GM18858 (cell line): ENCODE measurements around the gene PRSS36.
"Not testable (repeated sequence)": the region's sequence is repeated elsewhere in the genome, so short reads cannot be mapped to it uniquely, and the experiment has no call there.

Experiments
- ATAC-seq: cut with Tn5 transposase; IDR thresholded peaks from one replicate; pipeline ENCODE4 v1.9.1; 2021; ENCODE audit not compliant: unreplicated experiment

The PRSS36 gene

GRCh38 chr16:31142109-31143010 is 7.5 kb downstream of the PRSS36 start:
- peak; percentile 79 for ATAC-seq

- ATAC-seq = no peak
Observed at GRCh38 chr16:31141489-31142108, 8.3 kb downstream of the PRSS36 start.

- ATAC-seq = not testable (repeated sequence)
Observed at GRCh38 chr16:31141071-31141469, 8.8 kb downstream of the PRSS36 start.

- ATAC-seq = no peak
Observed at GRCh38 chr16:31138621-31139578, 11.0 kb downstream of the PRSS36 start.

- not testable (repeated sequence) for ATAC-seq
Observed at GRCh38 chr16:31136822-31137499, 12.9 kb downstream of the PRSS36 start.

- ATAC-seq = no peak
Observed at GRCh38 chr16:31136287-31136662, 13.6 kb downstream of the PRSS36 start.

GRCh38 chr16:31135535-31136286 is 14.2 kb downstream of the PRSS36 start, which contains the start of gene PRSS8:
PRSS8 (minus strand) TSS chr16:31135727; CDS start chr16:31135498, 229 bp downstream.
- no peak for ATAC-seq

GRCh38 chr16:31134625-31135534 is 15.0 kb downstream of the PRSS36 start:
- no peak for ATAC-seq

GRCh38 chr16:31134091-31134571 is 15.7 kb downstream of the PRSS36 start:
- ATAC-seq = no peak

GRCh38 chr16:31133046-31133501 is 16.8 kb downstream of the PRSS36 start:
- no peak for ATAC-seq

- ATAC-seq = no peak
Observed at GRCh38 chr16:31132303-31132979, 17.4 kb downstream of the PRSS36 start.

- no peak for ATAC-seq
Observed at GRCh38 chr16:31131841-31132271, 18.0 kb downstream of the PRSS36 start.

GRCh38 chr16:31131416-31131815 is 18.4 kb downstream of the PRSS36 start:
- ATAC-seq = no peak

GRCh38 chr16:31130899-31131298 is 19.0 kb downstream of the PRSS36 start:
- no peak for ATAC-seq

- no peak for ATAC-seq
Observed at GRCh38 chr16:31130336-31130891, 19.5 kb downstream of the PRSS36 start.

GRCh38 chr16:31129568-31130335 is 20.1 kb downstream of the PRSS36 start:
- no peak for ATAC-seq
